ENCODE results near the gene DUOX1. TPM values are rescaled to one million over a fixed set of nuclear protein-coding genes. Genes with fewer than 3 reads are reported as not detected.
A peak's percentile ranks its signal among the peaks of the same experiment; 100 is the strongest.

The DUOX1 gene
- polyA plus RNA-seq, 1 of the 3 experiments (the other 2 are of a cell fraction), result not detected

DNA sequence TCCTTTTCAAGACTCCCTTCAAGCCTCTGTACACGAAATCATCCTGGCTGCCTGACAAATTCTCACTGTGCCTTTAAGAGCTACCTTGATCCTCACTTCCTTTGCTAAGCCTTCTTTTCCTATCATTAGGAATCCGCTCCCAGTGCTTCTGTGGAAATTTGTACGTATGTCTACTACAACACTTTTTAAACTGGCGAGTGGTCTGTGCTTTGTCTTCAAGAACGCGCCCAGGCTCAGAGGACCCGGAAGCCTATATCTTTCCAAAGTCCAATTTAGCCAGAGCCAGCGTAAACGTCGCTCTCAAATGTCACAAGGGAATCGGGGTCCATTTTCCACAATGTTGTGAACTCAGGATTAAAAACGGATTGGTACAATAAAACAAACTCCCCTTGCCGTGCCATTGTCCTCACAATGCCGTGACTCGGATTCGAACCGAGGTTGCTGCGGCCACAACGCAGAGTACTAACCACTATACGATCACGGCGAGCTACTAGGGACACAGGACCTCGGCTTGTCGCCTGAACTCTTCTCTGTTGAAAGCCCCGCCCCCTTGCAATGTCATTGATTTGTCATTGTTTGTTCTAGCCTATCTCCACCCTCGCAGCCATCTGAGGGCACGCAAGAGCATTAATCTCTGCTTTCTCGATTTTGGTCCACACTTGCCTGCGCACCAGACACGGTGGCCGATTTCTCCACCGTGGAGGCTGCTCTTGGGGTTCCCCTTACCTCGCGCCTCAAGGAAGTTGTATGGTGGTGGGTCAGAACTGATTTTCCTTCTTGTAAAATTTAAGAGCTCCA lies 70.4 kb downstream of the DUOX1 start:
- H3K4me3 ChIP-seq (ENCODE audit: low read depth in 2 of 2, low read length in 1 of 2), result peak overlapping the region; percentile 70 to 87
- POLR2A ChIA-PET, result interaction anchor here (2.3 to 6.3 kb wide), 4 partner anchors 14 to 79 kb away, joined by 10 to 66 read pairs (median 24); partner anchors contain the start of gene SHF
- H3K27me3 ChIP-seq (ENCODE audit: insufficient read depth), result no peaks in the 10 kb centered on the region
- CTCF ChIA-PET, result interaction anchor here (0.6 to 10.1 kb wide), 17 partner anchors 8 to 386 kb away, joined by 3 to 226 read pairs (median 3); partner anchors contain the start of genes BLOC1S6 and SHF
- H3K9me2 ChIP-seq, result no peaks in the 10 kb centered on the region
- H3K79me2 ChIP-seq (ENCODE audit: insufficient read depth), result no peaks in the 10 kb centered on the region
- H3K36me3 ChIP-seq (replicated peaks in 1 of 2; ENCODE audit: control insufficient read depth in 1 of 2, insufficient read depth in 2 of 2, low read length in 1 of 2), result no peaks in the 10 kb centered on the region
- H3F3A ChIP-seq (replicated peaks; ENCODE audit: insufficient read depth), result peaks cover 35% of the 10 kb centered on the region
- H4K20me1 ChIP-seq (ENCODE audit: insufficient read depth), result no peaks in the 10 kb centered on the region
- peak overlapping the region; percentile 98 for H2AFZ ChIP-seq (ENCODE audit: low read depth)
- peaks cover 0 to 4% of the 10 kb centered on the region in 2 experiments; a peak in 1 of 4 replicates for H3K4me1 ChIP-seq (ENCODE audit: control insufficient read depth in 1 of 2, insufficient read depth in 2 of 2, low read depth in 1 of 2, low read length in 1 of 2)
- H3K9ac ChIP-seq, result peak overlapping the region; percentile 68
- peak; percentile 70 for DNase-seq
- H3K4me2 ChIP-seq, result peak overlapping the region; percentile 98
- H3K27ac ChIP-seq (ENCODE audit: low read depth in 2 of 2, low read length in 1 of 2), result peak overlapping the region; percentile 92 to 93
- WGBS (ENCODE audit: low lambda C conversion rate), result 2% methylated on average over 30 of the region's 34 CpGs
- no peaks in the 10 kb centered on the region for H3K9me3 ChIP-seq
- no peak; the same call in 1 of the 2 replicates for TF ChIP-seq SIN3A (IDR thresholded peaks at IDR 0.05; ENCODE audit: borderline replicate concordance, low read depth, low read length)
- no peak; the same call in 1 of the 2 replicates for TF ChIP-seq RXRA (IDR thresholded peaks at IDR 0.05; ENCODE audit: borderline replicate concordance, low read depth)
- peak; percentile 31 for TF ChIP-seq POLR2AphosphoS5 (IDR thresholded peaks at IDR 0.05; ENCODE audit: low read depth, low read length)
- peak; percentile 50; the same call in 1 of the 2 replicates for TF ChIP-seq TAF1 (IDR thresholded peaks at IDR 0.05; ENCODE audit: borderline replicate concordance, low read depth, low read length)
- 0 out of 2 replicates have a peak, but pooled peaks have one; percentile 7 for TF ChIP-seq SMC3 (IDR thresholded peaks at IDR 0.05; ENCODE audit: low read depth, low read length)
- TF ChIP-seq CHD2 (IDR thresholded peaks at IDR 0.05; ENCODE audit: low read length, partially characterized antibody), result peak; percentile 56
- peak; percentile 69; the same call in 1 of the 2 replicates for TF ChIP-seq FOSL2 (IDR thresholded peaks at IDR 0.05; ENCODE audit: borderline replicate concordance, low read depth)
- TF ChIP-seq ELF1 (IDR thresholded peaks at IDR 0.05), result no peak
- TF ChIP-seq GATA2 (CRISPR knock-in tag; IDR thresholded peaks at IDR 0.05), result no peak; the same call in 1 of the 2 replicates
- no peak for TF ChIP-seq CTCF (IDR thresholded peaks at IDR 0.05)
- peak; percentile 43; the same call in 1 of the 2 replicates for TF ChIP-seq REST (IDR thresholded peaks at IDR 0.05; ENCODE audit: low read depth, low read length)
- TF ChIP-seq TEAD4 (IDR thresholded peaks at IDR 0.05; ENCODE audit: borderline replicate concordance, insufficient read depth), result peak; percentile 88
- 0 out of 2 replicates have a peak, but pooled peaks have one; percentile 7 for TF ChIP-seq NRF1 (IDR thresholded peaks at IDR 0.05; ENCODE audit: low read depth, low read length)
- TF ChIP-seq USF2 (IDR thresholded peaks at IDR 0.05; ENCODE audit: borderline replicate concordance, low read depth, low read length), result no peak
- TF ChIP-seq TCF12 (IDR thresholded peaks at IDR 0.05), result peak; percentile 18; the same call in 1 of the 2 replicates
- peak; percentile 25 for TF ChIP-seq MAX (IDR thresholded peaks at IDR 0.05; ENCODE audit: low read depth)
- TF ChIP-seq FOXM1 (IDR thresholded peaks at IDR 0.05; ENCODE audit: low read depth), result no peak
- TF ChIP-seq MEF2A (IDR thresholded peaks at IDR 0.05; ENCODE audit: borderline replicate concordance, low read depth), result no peak
- TF ChIP-seq USF1 (IDR thresholded peaks at IDR 0.05; ENCODE audit: borderline replicate concordance, low read depth), result no peak
- TF ChIP-seq, protein P1, sequence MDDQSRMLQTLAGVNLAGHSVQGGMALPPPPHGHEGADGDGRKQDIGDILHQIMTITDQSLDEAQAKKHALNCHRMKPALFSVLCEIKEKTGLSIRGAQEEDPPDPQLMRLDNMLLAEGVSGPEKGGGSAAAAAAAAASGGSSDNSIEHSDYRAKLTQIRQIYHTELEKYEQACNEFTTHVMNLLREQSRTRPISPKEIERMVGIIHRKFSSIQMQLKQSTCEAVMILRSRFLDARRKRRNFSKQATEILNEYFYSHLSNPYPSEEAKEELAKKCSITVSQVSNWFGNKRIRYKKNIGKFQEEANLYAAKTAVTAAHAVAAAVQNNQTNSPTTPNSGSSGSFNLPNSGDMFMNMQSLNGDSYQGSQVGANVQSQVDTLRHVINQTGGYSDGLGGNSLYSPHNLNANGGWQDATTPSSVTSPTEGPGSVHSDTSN (IDR thresholded peaks at IDR 0.05), result 0 out of 2 replicates have a peak, but pooled peaks have one; percentile 3
- TF ChIP-seq, protein P2, sequence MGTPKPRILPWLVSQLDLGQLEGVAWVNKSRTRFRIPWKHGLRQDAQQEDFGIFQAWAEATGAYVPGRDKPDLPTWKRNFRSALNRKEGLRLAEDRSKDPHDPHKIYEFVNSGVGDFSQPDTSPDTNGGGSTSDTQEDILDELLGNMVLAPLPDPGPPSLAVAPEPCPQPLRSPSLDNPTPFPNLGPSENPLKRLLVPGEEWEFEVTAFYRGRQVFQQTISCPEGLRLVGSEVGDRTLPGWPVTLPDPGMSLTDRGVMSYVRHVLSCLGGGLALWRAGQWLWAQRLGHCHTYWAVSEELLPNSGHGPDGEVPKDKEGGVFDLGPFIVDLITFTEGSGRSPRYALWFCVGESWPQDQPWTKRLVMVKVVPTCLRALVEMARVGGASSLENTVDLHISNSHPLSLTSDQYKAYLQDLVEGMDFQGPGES (IDR thresholded peaks at IDR 0.05; ENCODE audit: low read depth, low read length), result no peak
